Stimulated activated CD4-positive, alpha-beta T cell treated with anti-CD3 and anti-CD28 coated beads, Interleukin-4, amount 100 ng/mL, for 48 hours (primary cell): ENCODE results near the gene MROH2A.

ENCODE experiments used
- DNase-seq, 2 donors: peaks; one replicate each; pipeline ENCODE4 v3.0.0-alpha.2; 2020; ENCODE audit warnings: low read depth in 2 of 2

The MROH2A gene

GRCh38 chr2:233837694-233838229 lies 59.6 kb downstream of the MROH2A start:
- DNase-seq = no peak

- no peak for DNase-seq
Observed at GRCh38 chr2:233838251-233838650, 60.1 kb downstream of the MROH2A start.

GRCh38 chr2:233838726-233839446 lies 60.8 kb downstream of the MROH2A start:
- DNase-seq = no peak

GRCh38 chr2:233839447-233839820 lies 61.3 kb downstream of the MROH2A start:
- DNase-seq = no peak

GRCh38 chr2:233840520-233840919 lies 62.4 kb downstream of the MROH2A start:
- DNase-seq = no peak

- no peak for DNase-seq
Observed at GRCh38 chr2:233841183-233841582, 63.1 kb downstream of the MROH2A start.

GRCh38 chr2:233844064-233844807 lies 66.1 kb downstream of the MROH2A start:
- no peak for DNase-seq

- no peak for DNase-seq
Observed at GRCh38 chr2:233844836-233845235, 66.7 kb downstream of the MROH2A start.

- no peak for DNase-seq
Observed at GRCh38 chr2:233845301-233846060, 67.4 kb downstream of the MROH2A start.

- DNase-seq = no peak
Observed at GRCh38 chr2:233846387-233847247, 68.5 kb downstream of the MROH2A start.

- no peak for DNase-seq
Observed at GRCh38 chr2:233847248-233847898, 69.2 kb downstream of the MROH2A start.

- DNase-seq = no peak
Observed at GRCh38 chr2:233848276-233848675, 70.1 kb downstream of the MROH2A start.

- DNase-seq = no peak
Observed at GRCh38 chr2:233849607-233850271, 71.6 kb downstream of the MROH2A start.

- DNase-seq = no peak
Observed at GRCh38 chr2:233850745-233851144, 72.6 kb downstream of the MROH2A start.

- no peak for DNase-seq
Observed at GRCh38 chr2:233851169-233851568, 73.0 kb downstream of the MROH2A start.

- no peak for DNase-seq
Observed at GRCh38 chr2:233852056-233852455, 73.9 kb downstream of the MROH2A start.

- DNase-seq = no peak
Observed at GRCh38 chr2:233853353-233853752, 75.2 kb downstream of the MROH2A start.

- no peak for DNase-seq
Observed at GRCh38 chr2:233853883-233854240, 75.7 kb downstream of the MROH2A start.

GRCh38 chr2:233854241-233854981 lies 76.3 kb downstream of the MROH2A start, which contains the start of gene HJURP:
Gene HJURP, minus strand, starts transcription at chr2:233854535. Its CDS starts 35 bp downstream, at chr2:233854500.
- peak; percentile 83 to 89 for DNase-seq

- DNase-seq = no peak
Observed at GRCh38 chr2:233855345-233855744, 77.2 kb downstream of the MROH2A start.
